Measurements from ENCODE around the gene PCDH9.

Gene PCDH9

DNA sequence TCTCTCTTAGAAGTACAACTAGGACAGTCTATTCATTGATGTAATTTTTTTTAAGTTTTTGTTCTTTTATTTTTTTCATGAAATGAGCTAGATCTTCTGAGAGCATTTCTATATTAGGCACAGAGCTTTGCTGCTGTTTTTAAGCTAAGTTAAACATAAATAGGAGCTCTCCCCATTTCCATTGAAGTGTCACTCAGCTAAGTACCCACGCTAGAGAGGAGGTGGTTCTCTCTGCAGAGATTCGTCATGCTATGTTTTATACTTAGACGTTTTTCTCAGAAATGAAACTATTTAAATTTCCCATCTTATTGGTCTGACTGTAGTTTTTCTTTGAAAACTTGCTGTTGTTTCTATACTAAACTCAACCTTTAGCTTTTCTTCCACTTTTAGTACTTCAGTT lies 271.5 kb downstream of the PCDH9 start:
- DNase-seq = no peak

DNA sequence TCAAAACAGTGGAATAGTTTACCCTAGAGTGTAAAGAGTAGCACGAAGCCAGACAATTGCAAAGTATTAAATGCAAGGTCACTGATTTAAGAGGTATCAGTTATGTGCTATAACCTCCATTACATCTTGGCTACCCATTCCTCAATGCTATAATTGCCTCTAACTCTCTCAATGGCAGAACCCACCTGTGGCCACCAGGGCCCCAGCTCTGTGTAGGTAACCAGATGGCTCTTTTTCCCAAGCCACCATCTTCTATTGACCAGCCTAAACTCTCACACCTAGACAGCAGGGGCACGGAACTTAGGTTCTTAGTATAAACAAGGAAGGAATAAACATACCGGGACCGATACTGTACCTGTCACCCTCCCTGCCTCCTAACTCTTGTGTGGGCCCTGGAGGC lies 277.6 kb downstream of the PCDH9 start:
- no peak for DNase-seq

DNA sequence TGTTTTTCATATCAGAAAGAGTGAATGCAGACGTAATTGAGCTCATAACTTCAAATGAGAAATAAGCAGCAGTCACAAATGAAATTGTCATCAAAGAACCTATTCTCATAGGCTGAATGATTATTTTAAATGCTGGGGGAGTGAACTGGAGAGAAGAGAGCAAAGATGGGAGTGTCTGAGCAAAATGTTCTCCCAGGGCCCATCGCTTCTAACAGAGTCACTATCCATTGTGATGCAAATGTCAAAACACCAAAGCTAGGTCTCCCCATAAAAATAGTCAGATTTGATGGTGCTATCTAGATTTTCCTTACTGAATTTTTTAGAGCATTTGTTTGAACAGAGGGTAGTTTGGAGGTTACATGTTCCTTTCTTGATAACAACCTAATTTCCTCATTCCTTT lies 278.7 kb downstream of the PCDH9 start:
- DNase-seq = no peak

DNA sequence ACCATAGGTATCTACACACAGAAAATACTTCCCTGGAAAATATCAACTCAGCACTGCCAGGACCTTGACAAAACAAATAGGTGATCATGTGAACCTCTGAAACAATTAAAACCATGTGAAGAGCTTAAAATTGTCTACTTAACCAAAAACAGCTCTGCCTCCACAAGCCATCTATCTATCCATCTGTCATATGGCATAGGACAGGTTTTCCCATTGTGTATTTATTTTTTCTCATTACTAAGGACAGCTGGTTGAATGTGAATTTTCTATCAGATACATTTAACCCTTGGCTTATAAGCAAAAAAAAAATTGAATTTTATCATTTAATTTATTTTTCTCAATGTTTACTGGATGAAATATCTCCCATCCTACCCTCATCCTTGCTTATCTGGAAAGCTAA lies 279.5 kb downstream of the PCDH9 start:
- no peak for DNase-seq

DNA sequence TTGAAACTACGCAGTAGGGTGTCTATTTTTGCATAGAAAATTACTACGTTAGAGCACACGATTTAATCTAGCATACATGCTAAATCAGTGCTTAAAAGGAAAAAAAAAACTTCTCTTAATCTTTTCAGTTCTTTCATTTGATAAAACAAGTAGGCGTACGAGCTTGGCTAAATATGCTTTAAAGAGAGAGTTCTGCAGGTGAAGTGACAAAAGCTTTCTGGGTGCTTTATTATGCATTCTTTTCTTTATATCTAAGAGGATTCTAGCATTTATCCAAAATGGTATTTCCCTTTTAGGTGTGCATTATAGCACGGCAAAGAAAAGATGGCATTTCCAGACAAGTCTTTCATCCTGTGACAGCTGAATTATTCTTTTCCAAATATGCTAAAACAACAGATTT lies 281.2 kb downstream of the PCDH9 start:
- no peak for DNase-seq

DNA sequence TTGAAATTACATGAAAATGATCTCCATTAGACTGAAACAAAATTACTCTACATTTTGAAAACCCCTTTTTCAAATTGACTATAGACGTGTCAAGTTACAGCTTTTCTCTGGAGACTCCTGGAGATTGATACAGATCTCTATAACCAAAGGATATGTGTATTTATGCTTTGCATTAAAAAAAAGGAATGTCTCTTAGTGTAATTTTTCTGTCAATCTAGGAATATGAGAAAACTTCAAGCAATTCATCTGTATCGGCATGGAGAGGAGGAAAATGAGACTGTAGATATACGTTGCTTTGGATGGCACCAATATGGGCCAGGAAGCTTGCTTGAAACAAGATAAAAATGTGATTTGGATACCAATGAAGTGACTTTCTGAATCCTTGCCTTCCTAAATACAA lies 286.6 kb downstream of the PCDH9 start:
- no peak for DNase-seq

DNA sequence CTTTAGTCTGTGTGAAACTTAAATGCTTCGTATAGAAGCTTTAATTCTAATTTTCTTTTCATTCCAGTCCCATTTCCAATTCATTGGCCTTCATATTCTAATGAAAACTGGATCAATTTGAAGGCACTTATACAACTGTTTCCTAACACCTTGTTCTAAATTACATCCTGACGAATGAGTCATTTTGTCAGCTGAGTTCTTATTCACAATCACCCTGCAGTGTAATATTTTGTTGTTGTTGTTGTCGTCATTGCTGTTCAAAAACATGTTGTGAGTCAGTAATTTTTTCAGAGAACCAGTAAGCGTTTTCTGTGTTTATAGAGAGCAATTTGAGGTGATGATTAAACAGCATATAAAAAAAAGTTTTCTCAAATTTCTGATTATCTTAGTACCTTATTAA lies 290.0 kb downstream of the PCDH9 start:
- DNase-seq = no peak

DNA sequence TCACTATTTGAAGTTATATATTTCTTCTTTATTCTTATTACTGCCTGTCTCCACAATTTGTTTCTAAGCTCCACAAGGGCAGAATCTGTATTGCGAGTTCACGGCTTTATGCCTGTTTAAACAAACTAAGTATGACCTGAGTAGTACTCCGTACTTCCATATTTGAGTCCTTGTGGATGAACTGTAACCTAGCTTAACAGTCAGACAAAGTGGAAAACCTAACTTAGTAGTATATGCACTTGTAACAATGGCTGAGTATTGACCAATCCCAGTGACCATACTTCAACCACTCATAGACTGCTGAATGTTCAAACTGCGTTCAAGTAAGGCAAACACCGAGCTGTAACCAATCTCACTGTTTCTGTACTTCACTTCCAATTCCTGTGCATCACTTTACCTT lies 292.7 kb downstream of the PCDH9 start:
- DNase-seq = no peak

DNA sequence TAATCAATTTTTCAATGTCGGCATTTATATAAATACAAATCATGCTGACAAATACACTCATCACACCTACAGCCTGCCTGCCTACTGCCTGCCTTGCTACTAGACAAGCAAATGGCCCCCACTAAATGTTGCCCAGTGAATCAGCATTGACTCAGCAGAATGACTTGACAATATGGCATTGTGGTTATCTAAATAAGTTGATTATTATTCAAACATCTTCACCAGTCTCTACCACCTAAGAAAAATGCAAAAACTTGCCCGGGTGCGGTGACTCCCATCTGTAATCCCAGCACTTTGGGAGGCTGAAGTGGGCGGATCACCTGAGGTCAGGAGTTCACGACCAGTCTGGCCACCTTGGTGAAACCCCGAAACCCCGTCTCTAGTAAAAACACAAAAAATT lies 296.1 kb downstream of the PCDH9 start:
- DNase-seq = no peak

DNA sequence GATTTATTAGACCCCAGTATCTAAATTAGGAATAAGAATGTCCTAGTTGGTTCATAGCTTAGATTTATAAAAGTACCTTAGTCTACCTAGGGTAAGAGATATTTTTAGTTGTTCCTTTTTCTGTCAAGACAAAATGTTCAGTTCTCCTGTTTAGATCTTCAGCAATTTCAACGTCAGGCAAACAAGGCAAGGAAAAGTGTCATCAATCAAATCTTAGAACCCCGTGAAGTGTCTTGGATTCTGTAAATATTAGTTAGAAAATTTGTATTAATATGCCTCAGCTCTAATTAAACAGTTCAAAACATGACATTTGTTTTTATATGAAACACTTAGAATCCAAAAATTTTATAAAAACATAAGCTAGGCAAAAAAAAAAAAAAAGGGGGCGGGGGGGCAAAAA lies 296.6 kb downstream of the PCDH9 start:
- no peak for DNase-seq

DNA sequence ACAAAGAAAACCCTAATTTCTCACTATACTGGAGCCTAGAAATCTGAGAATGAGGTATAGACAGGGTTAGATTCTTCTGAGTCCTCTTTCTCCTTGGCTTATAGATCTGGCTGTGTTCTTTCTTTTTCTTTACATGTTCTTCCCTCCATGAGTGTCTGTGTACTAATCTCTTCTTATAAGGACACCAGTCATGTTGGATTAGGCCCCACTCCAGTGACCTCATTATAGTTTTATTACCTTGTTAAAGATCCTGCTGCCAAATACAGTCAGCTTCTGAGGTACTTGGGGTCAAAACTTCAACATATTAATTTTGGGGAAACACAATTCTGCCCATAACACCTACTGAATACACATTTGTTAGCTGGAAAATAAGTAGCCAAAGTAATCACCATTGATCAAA lies 302.6 kb downstream of the PCDH9 start:
- no peak for DNase-seq

DNA sequence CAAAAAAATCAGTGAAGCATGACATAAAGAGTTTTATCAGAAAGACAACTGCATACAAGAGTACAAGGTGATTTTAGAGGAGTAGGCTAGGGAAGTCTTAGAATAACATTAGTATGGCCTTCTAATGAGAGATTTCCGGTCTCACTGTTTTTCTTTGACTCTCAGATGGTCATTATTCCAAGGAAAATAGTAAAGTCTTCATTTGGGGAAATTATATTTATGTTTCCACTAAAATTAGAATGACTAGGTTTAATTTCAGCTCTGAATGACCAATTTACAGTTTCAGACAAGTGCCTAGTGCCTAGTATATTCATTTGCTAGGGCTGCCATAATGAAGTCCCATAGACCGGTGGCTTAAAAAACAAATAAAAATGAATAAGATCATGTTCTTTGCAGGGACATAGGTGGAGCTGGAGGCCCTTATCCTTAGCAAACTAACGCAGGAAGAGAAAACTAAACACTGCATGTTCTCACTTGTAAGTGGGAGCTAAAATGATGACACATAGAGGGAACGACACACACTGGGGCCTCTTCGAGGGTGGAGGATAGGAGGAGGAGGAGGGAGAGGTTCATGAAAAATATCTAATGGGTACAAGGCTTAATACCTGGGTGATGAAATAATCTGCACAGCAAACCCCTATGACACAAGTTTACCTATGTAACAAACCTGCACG lies 303.1 kb downstream of the PCDH9 start:
- DNase-seq = no peak

DNA sequence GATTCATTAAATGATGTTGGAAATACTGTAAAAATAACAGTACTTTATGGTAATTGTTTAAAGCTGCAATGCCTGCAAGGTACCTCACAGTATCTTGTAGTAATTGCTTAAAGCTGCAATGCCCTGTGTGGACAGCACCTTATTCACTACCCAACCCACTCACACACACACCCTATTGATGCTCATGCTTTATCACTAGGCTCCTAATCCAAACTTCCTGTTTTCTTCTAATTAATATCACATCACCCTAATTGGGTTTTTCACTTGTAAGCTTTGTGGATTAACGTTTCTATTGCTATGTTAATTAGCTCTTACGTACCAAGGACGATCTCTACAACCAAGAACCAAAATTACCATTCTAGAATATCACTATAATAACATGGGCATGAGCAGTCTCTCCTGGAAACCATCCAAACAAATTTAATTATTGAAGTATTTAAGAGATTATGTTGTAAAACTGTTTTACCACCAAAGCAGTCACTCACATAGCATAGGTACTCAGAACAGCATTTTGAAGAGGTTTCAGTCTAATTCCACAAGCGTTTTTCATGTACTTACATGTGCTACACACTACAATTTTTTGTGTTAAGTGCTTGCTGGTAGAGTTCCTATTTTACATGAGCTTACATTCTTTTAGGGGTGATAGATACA lies 303.8 kb downstream of the PCDH9 start:
- no peak for DNase-seq

DNA sequence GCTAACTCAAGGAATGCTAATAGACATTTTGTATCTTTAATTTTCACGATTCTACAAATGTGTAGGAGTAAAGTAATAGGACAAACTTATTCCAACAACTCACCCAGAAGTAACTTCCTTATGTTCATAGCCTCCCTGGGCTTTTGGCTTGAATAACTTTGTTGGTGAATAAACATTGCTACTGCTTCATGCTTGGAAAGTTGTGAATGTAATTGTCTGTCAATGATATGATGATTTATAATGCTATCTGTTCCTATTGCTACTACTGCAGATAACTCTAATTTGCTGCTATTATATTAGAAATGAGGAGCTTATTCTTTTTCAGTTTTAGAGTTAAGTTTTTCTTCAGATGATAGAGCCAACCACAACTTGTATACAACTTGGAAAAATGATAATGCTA lies 307.7 kb downstream of the PCDH9 start:
- DNase-seq = no peak

DNA sequence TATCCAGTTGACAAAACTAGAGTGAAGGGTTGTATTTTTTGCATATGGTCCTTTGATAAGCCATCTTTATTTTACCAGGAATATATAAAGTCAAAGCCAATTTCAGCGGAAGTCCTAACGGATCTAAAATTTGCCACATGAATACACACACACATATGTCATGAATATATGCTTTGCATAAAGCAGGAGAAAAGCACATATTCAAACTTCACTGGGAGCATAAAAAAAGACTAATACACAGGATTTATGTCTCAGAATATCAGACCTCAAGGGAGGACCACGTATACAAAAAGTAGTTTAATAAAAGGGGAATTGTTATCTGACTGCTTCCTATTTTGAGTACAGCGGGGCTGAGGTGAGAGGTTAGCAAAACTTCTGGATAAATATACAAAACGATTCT lies 308.7 kb downstream of the PCDH9 start:
- no peak for DNase-seq

DNA sequence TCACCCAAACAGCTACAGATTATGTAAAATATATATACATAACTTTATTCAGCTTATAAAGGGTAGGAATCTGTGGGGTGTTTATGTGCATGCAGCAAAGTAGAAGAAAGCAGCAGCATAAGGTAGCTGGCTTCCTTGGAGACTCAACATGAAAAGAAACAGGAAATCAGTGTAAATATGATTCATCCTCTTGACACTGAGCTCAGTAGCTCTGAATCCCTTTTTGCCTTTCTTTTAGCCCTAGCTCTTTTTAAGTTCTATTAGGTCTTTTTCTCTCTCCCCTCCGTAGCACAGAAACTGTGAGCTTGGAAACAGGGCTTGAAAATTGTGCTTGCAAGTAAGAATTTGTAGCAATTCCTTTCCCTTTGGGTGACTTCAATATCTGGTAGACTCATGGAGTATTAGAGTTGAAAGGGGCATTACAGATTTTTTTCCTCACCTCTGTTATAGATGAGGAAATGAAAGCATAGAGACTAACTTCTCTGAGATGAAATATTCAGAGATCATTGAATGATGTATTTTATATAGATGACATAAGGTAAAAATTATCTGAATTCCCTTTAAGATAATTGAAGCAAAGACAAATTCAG lies 314.4 kb downstream of the PCDH9 start:
- no peak for DNase-seq

DNA sequence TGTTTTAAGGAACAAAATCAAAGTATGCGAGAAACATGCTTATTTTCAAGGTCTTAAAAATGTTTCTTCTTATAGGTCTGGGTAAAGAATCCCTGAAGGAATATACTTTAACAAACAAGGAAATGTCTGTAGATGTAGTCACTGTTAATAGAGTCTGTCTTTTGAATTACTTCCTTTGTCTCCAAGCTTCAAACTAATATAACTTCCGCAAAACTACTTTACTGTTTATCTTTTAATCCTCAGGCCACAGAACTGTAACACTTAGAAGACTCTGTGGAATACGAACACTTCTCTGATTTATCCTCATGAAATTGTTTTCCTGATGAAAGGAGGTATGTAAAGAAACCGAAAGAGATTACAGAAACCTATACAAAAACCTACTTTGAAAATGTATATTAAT lies 316.0 kb downstream of the PCDH9 start:
- DNase-seq = no peak

DNA sequence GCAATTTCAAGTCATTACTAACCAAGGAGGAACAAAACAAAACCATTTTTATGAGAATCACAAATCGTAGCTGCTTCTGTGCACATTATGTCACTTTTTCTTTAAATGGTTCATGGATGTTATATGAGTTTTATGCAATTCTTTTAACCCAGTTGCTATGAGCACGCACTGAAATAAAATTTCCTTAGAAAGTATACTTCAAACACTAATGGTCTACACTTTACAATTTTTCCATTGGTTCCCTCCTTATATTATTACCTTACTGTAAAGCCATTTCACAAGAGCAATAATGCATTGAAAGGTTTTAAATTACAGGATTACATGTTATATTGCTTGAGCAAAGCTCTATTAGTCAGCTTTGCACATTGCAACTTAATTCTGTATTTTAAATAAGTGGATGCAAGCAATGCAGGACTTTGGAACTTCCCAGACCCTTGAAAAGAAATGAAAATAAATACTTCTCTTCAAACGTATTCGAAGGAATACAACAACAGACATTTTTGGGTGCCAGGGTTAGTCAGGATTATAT lies 318.7 kb downstream of the PCDH9 start:
- no peak for DNase-seq

DNA sequence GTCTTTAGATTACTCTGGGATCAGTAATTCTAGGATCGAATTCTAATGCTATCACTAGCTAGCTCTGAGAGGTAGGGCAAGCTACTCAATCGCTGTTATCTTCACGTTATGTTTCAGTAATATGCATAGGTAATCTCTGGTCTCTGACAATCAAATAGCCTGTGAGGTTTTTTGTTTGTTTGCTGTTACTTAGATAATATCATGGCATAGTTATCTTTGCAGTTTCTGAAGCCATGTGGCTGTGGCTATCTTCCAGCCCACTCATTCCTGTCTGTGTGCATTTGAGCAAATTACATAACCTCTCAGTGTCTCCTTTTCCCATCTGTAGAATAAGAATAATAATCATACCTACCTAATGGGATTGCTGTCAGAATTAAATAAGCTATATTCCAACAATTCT lies 330.2 kb downstream of the PCDH9 start:
- no peak for DNase-seq

DNA sequence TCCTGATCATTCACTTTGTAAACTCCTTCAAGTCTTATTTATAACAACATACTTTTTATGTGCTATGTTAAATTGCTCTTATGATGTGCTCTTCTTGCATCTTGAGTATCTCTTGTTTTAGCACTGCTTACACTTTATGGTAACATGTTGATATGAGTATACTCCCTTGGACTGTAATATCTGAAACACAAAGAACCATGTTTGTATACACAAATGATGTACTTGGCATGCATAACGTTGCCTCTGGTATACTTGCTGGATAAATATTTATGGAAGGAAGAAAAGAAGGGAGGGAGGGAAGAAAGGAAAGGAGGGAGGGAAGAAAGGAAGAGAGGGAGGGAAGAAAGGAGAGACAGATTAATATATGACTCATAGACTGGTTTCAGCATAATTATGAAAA lies 333.2 kb downstream of the PCDH9 start:
- DNase-seq = no peak

DNA sequence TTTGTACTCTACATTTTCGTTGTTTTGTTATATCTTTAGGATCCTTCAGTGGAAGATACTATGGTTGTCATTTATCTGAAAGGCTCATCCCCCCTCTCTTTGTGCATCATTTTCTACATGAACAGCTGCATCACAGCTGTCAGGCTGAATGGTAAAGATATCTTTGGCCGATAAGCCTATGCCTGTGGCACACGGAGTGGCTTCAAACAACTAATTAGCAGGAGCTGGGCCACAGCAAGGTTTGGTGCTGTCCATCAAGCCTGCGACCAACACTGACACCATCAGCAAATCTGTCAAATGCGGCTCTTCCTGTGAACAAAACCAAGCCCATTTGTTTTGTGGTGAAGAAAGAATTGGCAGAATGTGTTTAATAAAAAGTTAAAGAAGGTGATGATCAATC lies 334.4 kb downstream of the PCDH9 start:
- DNase-seq = no peak

DNA sequence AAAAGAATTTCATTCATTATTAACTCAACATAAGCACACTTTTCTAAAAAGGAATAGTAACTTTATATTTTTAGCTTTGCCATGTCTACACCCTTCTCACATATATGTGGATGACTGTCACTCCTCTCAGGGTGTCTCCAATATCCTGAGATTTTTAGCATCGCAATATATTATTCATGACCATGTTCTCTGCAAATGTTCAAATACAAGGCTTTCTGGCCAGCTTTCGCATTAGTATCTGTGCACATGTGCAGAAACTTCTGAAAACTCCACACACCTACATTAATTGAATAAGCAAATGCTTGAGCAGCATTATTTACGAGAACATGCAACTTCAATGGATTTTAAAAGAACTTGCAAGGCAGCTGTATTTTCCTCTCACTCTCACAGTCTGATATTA lies 334.8 kb downstream of the PCDH9 start:
- no peak for DNase-seq

DNA sequence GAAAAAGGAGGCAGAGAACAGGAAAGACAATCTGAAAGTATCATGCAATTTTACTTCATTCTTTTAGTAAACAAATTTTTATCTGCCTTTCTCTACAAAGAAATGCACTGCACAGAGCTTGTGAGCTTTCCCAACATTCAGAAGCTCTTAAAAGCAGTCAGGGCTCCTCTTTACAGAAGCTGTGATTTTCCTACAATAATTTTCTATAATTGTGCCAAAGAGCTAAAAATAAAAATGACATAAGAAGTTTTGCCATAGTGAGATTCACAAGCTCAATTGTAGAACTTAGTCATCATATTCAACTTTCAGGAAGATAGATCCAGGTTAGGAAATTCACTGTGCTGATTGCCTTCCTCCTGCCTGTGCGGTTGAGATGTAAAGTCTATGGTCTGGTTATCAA lies 341.4 kb downstream of the PCDH9 start:
- no peak for DNase-seq

DNA sequence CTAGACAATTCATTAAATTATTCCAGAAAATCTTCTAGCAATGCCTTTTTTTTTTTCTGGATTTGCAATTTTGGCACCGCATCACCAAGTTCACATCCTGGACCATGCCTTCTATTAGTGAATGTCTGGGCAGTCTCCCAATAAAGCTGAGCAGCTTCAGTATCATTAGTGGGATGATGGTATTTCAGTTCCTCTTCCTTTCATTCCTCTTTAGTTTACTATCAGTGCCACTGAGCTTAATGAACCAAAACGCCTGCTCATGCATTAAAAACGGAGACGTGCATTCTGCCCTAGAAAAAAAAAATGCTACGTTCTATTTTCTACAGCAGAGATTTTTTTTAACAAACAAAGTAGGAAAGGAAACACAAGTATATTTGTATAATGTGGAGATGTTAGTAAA lies 343.0 kb downstream of the PCDH9 start:
- DNase-seq = no peak

DNA sequence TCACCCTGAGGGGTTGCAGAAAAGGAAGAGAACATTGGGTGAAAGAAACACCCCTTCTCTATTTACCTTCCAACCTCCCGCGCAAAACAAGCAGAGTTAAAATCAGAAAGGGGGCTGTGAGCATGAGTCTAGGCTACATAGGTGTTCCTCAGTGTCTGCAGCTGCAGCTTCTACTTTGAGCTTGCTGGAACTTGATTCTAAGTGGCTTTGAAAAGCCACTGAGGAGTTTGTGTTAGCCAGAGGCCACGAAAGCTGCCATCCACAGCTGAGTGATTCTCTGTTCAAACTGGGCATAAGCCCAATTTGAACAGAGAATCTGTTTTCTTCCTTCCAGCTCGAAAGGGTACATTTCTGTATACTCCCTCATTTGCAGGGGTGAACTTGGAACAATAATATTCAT lies 343.9 kb downstream of the PCDH9 start:
- no peak for DNase-seq
